GM18909 (cell line): Measurements from ENCODE around the gene EMC9.

Source experiments
- ATAC-seq: cut with Tn5 transposase; IDR thresholded peaks from one replicate; pipeline ENCODE4 v1.9.1; 2021; ENCODE audit warnings: mild to moderate bottlenecking; ENCODE audit not compliant: unreplicated experiment, poor library complexity

EMC9 gene

DNA sequence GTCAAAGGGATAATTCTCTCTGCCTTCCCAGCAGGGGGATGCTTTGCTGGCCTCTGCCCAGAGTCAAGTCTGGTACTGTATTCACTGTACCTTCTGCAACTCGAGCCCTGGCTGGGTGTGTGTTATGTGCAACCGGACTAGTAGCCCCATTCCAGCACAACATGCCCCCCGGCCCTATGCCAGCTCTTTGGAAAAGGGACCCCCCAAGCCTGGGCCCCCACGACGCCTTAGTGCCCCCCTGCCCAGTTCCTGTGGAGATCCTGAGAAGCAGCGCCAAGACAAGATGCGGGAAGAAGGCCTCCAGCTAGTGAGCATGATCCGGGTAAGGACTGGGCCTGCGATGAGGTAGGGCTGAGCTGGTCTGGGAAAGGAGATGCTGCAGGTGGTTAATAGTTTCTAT lies 9.2 kb upstream of the EMC9 start:
- no peak for ATAC-seq

DNA sequence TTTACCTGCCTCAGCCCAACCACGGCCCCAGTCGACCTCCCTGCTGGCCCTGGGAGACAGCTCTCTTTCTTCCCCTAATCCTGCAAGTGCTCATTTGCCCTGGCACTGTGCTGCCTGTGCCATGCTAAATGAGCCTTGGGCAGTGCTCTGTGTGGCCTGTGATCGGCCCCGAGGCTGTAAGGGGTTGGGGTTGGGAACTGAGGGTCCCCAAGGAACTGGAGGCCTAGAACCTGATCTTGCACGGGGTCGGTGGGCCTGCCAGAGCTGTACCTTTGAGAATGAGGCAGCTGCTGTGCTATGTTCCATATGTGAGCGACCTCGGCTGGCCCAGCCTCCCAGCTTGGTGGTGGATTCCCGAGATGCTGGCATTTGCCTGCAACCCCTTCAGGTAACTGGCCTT lies 8.7 kb upstream of the EMC9 start:
- ATAC-seq, result no peak

DNA sequence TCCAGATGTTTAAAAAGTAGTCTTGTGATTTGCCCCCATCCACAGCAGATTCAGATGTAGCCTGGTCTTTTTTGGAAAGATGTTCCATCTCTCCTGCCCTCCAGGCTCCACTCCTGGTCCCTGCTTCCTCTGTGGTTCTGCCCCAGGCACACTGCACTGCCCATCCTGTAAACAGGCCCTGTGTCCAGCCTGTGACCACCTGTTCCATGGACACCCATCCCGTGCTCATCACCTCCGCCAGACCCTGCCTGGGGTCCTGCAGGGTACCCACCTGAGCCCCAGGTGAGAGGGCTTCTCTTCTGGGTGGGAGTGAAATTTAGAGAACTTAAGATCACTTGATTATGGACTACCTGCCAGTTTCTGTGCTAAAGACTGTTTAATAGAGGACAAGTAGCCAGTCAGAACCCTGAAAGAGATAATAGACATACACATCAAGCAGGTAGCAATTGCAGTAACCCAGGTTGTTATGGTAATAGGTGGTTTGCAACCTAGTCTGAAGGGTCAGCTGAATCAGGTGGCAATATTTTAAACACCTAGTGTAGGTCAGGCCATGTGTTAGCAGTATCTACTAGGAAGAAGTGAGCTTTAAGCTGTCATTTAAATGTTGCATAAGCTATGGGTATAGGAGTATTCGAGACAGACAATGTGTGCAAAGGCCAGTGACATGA lies 8.0 kb upstream of the EMC9 start:
- ATAC-seq, result no peak

DNA sequence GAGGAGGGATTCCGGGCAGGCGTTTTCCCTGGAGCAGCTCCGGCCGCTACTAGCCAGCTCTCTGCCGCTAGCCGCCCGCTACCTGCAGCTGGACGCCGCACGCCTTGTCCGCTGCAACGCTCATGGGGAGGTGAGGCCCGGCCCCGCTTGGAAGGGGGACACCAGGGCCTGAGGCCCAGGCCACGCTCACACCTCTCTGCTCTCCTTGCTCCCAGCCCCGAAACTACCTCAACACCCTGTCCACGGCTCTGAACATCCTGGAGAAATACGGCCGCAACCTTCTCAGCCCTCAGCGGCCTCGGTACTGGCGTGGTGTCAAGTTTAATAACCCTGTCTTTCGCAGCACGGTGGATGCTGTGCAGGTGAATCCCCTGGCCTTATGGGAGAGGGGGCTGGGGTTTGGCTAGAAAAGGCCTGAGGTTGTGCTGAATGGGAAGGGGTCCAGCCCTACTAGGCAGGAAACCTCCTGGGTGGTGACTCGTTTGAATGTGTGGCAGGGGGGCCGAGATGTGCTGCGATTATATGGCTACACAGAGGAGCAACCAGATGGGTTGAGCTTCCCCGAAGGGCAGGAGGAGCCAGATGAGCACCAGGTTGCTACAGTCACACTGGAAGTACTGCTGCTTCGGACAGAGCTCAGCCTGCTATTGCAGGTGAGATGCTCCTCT lies 6.5 kb upstream of the EMC9 start:
- ATAC-seq, result no peak

DNA sequence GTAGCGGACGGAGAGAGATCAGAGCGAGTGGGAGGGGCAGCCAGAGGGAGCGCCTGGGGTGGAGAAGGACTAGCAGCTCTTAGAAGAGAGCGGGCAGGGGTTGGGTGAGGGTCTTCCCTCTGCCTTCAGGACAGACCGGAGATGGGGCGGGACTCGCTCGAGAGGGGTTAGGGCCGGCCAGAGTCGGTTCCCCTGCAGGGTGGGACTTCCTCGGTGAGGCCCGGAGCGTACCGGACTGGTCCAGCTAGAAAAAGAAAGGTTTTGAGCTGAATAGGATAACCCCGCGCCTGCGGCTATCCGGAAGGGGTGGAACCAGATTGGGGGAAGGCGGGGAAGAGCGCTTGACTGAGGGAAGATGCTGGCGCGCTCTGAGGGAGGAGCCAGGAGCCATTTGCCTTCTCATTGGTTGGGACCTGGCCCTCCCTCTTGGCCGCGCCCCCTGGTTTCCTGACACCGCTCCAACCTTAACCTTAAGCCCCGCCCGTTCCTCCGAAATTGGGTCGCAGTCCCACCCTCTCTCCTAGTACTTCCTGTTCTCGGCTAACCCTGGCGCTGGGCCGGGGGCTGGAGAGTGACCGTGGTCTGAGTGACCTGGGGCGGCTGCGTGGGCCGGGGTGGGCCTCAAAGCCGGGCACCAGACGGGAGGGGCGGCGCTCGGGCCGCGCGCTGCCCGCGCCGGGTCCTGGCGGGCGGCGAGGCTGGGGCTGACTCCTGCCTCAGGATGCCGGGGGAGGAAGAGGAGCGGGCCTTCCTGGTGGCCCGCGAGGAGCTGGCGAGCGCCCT lies 5.8 kb upstream of the EMC9 start, which contains the start of gene RNF31:
RNF31 (plus strand) TSS at position 521 of the 783 bp plus-strand sequence; CDS start at position 722, 201 bp downstream.
- ATAC-seq, result peak; percentile 82

DNA sequence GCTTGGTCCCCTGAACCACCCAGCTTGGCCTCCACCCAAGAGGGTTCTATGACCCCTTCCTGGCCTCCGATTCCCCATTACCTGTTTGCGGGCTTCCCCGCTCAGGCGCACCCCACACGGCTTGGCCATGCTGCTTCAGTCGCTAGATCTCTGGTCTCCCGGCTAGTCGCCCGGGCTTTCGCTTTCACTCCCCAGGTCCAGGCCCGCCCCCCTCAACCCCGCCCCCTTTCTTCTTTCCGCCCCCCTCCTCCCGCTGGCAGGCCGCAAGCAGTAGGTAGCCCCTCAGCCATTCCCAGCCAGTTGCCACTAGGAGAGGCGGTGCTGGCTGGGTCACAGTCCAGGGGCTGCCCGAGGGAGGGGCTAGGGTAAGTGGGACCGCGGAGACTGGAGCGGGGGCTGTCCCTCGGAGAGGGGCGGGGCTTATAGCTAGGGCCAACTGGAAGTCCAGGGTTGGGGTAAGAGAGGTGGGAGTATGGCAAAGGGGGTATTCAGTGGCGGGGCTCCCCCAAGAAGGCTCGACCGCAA lies 5.1 kb upstream of the EMC9 start, which contains the start of gene PSME2:
PSME2 (minus strand) TSS at position 158 of the 525 bp plus-strand sequence; CDS start at position 129, 29 bp downstream.
- peak; percentile 66 for ATAC-seq

DNA sequence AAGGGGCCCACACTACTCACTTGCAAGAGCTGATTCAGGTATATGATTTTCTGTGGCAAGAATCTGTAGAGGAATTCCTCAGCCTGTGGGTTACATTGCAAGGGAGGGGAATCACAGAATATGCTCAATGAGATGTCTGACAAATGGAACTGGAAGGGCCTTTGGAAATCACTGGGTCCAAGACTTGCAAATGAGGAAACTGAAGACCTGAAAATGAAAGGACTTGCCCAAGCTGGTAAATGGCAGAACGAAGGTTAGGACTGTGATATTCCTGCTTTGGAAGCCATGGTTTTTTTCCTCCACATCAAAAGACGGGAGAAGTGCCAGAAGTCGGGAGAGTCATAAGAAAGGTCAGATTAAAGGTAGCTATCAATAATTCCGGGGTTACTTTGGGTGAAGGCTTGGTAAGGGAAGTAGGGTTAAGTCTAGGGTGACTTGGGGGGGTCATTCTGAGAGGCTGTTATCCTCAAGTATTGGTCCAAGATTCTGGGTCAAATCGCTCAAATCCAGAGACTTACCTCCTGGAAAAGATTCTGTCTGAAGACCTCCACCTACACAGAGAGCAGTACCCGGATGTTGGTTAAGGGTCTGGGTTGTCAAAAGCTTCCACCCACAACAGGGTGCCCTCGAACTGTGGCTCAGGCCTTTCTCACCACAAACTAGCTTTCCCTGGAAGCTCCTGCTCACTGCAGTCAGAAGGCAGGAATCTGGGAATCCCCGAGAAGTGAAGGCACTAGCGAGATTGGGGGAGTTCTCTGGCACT lies 4.5 kb upstream of the EMC9 start:
- no peak for ATAC-seq

DNA sequence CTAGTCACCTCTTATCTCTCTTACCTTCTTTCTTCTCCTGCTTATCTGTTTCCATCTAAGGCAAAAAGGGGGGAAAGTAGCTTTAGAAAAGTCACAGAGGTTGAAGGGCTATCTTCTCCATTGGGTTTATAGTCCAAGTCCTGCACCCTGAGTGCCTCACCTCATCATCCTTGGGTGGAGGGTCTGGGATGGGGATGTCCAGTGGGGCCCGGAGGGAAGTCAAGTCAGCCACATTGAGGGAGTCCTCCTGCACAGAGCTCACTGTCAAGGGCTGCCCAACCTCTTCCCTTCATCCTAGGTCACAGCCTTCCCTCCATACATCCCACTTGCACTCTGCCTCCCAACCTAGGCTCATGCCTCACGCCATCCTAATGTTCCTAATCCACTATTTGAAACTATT lies 3.8 kb upstream of the EMC9 start:
- no peak for ATAC-seq

DNA sequence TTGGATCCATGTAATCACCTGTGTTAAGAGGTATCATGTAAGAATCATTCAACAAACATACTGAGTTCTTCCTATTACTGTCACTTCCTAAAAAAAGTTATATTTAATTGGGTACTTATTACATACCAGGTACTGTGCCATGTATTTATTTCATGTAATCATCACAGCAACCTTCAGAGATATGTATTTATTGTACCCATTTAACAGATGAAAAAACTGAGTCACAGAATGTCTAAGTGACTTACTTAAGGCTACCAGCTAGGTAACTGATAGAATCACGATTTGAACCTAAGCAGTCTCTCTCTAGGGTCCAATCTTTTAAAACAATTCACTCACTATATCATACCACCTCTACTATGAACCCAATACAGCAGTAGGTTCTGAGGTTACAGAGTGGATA lies 3.1 kb upstream of the EMC9 start:
- no peak for ATAC-seq

DNA sequence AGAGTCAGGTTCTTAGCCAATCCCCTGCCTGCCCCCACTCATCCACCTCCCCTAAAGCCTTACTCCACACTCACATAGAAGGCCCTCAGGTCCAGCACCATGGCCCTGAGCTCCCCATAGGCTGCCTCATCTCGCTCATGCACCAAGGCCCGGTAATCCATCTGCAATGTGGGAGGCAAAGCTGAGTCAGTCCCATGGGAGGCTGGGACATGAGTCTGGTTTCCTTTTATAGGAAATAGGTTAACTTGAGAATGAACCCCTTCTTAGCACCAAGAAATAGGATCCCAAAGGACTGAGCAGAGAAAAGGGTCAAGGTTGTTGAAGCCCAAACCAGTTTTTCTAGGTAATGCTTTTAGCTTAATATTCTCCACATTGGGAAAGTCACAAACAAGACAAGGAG lies 2.1 kb upstream of the EMC9 start:
- no peak for ATAC-seq

DNA sequence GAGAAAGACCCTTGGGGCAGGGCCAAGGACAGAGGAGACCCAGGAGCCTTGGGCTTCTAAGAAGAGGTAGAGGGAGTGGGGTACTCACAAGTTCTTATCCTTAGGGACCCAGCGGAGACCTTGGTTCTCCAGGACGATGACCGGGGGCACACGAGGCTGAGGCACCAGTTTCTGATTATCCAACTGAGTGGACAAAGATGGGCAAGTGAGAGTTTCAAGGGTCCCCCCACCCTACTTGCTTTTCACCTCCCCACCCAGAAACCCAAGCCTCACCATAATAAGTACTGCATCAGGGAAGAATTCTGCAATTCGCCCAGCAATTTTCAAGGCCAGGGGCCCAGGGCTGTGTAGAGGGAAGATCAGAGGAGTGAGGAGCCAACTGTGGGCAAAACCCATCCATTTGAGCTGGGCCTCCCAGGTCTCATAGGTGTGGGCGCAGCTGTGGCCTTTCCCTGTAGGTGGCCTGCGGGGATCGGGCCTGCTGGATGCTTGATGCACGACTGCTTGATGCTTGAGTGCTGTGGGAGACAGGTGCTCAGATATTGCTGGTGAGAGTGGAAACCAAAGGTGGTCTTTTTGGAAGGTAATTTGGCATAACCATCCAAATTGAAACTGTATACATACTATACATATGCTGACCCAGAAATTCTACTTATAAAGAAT lies 2.0 kb downstream of the EMC9 start:
- no peak for ATAC-seq

DNA sequence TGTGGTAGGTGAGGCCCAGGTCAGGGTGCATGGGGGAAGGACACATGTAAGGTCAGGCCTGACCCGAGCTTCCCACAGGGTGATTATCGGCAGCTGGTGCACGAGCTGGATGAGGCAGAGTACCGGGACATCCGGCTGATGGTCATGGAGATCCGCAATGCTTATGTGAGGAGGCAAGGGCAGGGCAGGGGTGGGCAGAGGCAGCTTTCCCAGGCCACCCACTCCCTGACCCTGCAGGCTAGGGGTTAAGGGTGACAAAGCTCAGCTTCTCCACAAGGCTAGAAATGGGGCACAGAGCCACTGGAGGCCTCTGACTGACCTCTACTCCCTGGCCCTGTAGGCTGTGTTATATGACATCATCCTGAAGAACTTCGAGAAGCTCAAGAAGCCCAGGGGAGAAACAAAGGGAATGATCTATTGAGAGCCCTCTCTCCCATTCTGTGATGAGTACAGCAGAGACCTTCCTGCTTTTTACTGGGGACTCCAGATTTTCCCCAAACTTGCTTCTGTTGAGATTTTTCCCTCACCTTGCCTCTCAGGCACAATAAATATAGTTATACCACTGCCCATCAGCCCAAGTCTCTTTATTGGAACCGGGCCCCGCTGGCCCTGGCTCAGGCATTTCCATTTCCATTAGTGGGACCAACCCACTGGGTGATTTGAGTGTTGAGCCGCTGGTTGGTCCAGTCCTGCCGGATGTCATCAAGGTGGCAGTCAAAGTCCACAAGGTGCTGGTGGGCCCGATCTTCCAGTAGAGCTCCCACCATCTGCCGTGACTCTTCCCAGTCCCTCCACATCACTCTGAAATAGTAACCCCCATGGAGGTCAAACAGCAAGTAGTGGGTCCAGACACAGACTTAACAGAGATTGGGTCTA lies 2.8 kb downstream of the EMC9 start:
- ATAC-seq, result no peak

DNA sequence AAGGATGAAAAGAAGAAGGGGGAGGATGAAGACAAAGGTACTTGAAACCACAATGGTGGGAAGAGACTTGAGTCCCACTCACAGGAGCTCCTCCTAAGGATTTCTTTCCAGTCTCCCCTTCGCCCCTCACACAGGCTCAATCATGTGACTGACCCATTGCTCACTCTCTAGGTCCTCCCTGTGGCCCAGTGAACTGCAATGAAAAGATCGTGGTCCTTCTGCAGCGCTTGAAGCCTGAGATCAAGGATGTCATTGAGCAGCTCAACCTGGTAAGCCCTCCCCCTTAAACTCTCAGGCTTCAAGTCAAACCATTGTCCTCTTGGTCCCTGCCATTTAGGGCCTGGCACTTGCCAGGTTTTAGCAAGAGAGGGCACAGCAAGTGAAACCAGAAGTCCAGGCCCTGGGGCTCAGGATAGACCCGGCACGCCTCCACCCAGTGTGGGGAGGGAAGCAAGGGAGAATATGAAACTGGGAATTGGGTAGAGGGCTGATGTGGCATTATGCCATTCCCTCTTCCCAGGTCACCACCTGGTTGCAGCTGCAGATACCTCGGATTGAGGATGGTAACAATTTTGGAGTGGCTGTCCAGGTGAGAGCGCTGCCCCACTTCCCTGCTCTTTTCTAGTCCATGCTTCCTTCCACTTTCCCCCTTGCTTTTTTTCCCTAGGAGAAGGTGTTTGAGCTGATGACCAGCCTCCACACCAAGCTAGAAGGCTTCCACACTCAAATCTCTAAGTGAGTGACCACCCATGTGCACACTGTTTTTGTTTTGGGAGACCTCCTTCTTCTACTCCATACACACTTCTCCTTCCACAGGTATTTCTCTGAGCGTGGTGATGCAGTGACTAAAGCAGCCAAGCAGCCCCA lies 3.6 kb downstream of the EMC9 start:
- no peak for ATAC-seq

DNA sequence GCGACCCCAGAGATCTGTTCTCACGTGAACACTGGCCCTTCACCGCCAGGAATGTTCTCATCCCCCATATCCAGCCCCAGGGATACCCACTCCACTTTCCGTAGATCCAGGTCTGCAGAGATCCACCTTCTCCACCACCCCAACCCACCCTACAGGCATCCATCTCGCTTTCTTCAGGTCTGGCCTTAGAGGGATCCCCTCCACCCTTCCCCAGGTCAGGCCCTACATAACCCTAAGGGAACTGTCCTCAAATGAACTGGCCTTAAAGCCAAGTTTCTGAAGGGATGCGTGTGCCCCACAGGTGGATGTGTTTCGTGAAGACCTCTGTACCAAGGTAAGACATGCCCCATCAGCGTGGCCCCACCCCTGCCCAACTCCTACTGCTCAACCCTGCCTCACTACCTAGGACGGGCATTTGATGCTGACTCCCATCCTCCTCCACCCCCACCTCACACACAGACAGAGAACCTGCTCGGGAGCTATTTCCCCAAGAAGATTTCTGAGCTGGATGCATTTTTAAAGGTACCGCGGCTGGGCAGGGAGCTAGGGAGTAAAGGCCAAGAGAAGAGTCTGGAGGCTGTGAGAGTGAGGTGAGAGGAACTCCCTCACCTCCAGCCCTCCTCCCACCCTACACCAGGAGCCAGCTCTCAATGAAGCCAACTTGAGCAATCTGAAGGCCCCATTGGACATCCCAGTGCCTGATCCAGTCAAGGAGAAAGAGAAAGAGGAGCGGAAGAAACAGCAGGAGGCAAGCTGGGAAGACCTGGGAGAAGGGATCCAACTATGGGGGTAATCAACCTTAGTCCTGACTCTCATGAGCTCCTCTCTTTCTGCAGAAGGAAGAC lies 4.5 kb downstream of the EMC9 start:
- no peak for ATAC-seq

DNA sequence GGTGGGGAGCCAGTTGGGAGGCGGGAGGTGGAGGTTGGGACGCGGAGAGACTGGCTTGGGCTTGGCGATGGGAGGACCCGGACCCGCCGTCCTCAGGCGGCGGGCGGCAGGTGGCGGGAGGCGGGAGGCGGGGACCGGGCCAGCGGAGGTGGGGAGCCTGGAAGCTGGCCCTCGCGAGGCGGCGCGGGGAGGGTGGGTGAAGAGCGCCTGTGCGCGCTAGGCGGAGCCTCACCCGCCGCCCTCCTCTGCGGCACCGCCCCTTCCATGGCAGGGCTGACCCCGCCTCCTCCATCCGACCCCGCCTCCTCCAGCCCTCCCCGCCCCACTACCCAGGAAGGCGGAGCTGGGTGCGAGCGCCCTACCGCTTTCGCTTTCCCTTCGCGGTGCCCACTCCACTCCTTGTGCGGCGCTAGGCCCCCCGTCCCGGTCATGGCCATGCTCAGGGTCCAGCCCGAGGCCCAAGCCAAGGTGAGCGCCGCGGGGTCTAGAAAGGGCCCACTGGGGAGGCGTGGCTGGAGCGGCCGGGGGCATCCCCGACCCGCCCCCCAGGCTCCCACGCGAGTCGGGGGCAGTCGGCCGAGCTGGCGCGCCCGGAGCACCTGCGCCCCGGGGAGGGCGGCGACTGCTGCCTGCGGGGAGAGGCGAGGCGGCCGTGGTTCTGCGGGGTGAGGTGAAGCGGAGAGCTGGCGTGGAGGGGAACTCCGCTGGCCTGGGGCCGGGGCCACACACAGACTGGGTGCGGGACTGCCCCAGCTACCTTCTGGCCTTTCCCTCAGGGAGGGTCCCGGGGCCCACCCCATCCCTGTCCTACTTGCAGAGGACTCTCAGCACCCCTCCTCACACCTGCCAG lies 5.3 kb downstream of the EMC9 start, which contains the start of gene PSME1:
PSME1 (plus strand) TSS at position 361 of the 850 bp plus-strand sequence; CDS start at position 430, 69 bp downstream.
- ATAC-seq, result peak; percentile 87

DNA sequence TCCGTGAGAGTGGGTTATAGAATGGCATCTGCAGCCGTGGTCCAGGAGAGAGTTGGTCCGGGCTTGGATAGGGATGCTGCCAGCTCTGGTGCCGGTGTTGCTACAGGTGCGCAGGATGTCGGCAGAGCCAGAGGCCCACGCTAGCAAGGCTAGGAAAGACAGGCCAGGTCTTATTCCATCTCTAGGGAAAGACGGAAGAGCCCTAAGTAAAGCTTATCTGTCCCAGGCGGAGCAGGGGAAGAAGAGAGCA lies 5.9 kb downstream of the EMC9 start:
- peak; percentile 14 for ATAC-seq
